H1 (cell line): ENCODE measurements around the gene APOL1.

ENCODE experiments used
- ASH2L ChIP-seq: fragments of 200-600, 300-600 bp; sonication (generic); IDR thresholded peaks from one replicate; pipeline ENCODE4 v1.7.1; 2017; ENCODE audit warnings: low read length
- ATF3 ChIP-seq: IDR thresholded peaks from 2 replicates; pipeline ENCODE4 v1.6.1; 2011; ENCODE audit warnings: low read depth, mild to moderate bottlenecking, low read length; ENCODE audit not compliant: insufficient read depth
- CTCF ChIP-seq, 3 experiments: IDR thresholded peaks; 1 replicate in 2 of 3; 2 replicates in 1 of 3; pipeline versions ENCODE4 v1.5.1 to v1.6.1; 2011; ENCODE audit warnings: low read length in 3 of 3, mild to moderate bottlenecking in 3 of 3, inconsistent platforms in 2 of 3, low read depth in 1 of 3, moderate library complexity in 1 of 3; ENCODE audit not compliant: insufficient read depth in 1 of 3; ENCODE audit errors: control extremely low read depth in 1 of 3
- EP300 ChIP-seq, 2 experiments: IDR thresholded peaks; 1 replicate in 1 of 2; 2 replicates in 1 of 2; pipeline ENCODE4 v1.6.1; 2011 to 2012; ENCODE audit warnings: low read depth in 2 of 2, low read length in 2 of 2, mild to moderate bottlenecking in 2 of 2, borderline replicate concordance in 1 of 2, inconsistent platforms in 1 of 2, moderate library complexity in 1 of 2
- EZH2 ChIP-seq: fragments of 200-600 bp; sonication (generic); IDR thresholded peaks from 2 replicates; pipeline ENCODE4 v1.7.1; 2012; ENCODE audit warnings: low read depth, mild to moderate bottlenecking, moderate library complexity, low read length, inconsistent platforms; ENCODE audit not compliant: severe bottlenecking
- HDAC6 ChIP-seq: IDR thresholded peaks from one replicate; pipeline ENCODE4 v1.7.1; 2012; ENCODE audit warnings: low read depth, mild to moderate bottlenecking, inconsistent platforms, low read length, moderate library complexity
- JUN ChIP-seq: IDR thresholded peaks from 2 replicates; pipeline ENCODE4 v1.6.1; 2011; ENCODE audit warnings: low read depth, mild to moderate bottlenecking, improper control_type of control experiment, low read length
- RAD21 ChIP-seq, 2 experiments: IDR thresholded peaks in 1 of 2; conservative IDR thresholded peaks in 1 of 2; 2 replicates each; pipeline ENCODE4 v1.6.1; 2011; ENCODE audit warnings: low read depth in 2 of 2, low read length in 2 of 2, improper control_type of control experiment in 1 of 2, inconsistent platforms in 1 of 2, mild to moderate bottlenecking in 1 of 2, moderate library complexity in 1 of 2
- TBP ChIP-seq: IDR thresholded peaks from 2 replicates; pipeline ENCODE4 v1.6.1; 2011; ENCODE audit warnings: low read depth, low read length, improper control_type of control experiment
- USF2 ChIP-seq: IDR thresholded peaks from 2 replicates; pipeline ENCODE4 v1.6.1; 2011; ENCODE audit warnings: low read length, improper control_type of control experiment

GRCh38 chr22:36239150-36239400 lies 13.9 kb upstream of the APOL1 start:
- TF ChIP-seq USF2, result no peak
- no peak for TF ChIP-seq RAD21 (IDR thresholded peaks at IDR 0.05 in 1 of 2, conservative IDR thresholded peaks at IDR 0.05 in 1 of 2; ENCODE audit: low read depth in 2 of 2, low read length in 2 of 2)
- TF ChIP-seq TBP, result no peak
- TF ChIP-seq CTCF (IDR thresholded peaks at IDR 0.05; ENCODE audit: control extremely low read depth in 1 of 3, insufficient read depth in 1 of 3, low read depth in 1 of 3, low read length in 3 of 3), result no peak
- TF ChIP-seq JUN, result no peak
- TF ChIP-seq EZH2, result no peak
- TF ChIP-seq ASH2L, result no peak
- TF ChIP-seq ATF3, result no peak
- TF ChIP-seq HDAC6, result no peak
- no peak for TF ChIP-seq EP300 (IDR thresholded peaks at IDR 0.05; ENCODE audit: borderline replicate concordance in 1 of 2, low read depth in 2 of 2, low read length in 2 of 2)
